AG08395 (cell line): ENCODE data around the gene SLC7A6.

Source experiments
- DNase-seq: peaks from one replicate; pipeline ENCODE4 v3.0.0; 2012; ENCODE audit warnings: mixed read lengths, low spot score

Gene SLC7A6

DNA sequence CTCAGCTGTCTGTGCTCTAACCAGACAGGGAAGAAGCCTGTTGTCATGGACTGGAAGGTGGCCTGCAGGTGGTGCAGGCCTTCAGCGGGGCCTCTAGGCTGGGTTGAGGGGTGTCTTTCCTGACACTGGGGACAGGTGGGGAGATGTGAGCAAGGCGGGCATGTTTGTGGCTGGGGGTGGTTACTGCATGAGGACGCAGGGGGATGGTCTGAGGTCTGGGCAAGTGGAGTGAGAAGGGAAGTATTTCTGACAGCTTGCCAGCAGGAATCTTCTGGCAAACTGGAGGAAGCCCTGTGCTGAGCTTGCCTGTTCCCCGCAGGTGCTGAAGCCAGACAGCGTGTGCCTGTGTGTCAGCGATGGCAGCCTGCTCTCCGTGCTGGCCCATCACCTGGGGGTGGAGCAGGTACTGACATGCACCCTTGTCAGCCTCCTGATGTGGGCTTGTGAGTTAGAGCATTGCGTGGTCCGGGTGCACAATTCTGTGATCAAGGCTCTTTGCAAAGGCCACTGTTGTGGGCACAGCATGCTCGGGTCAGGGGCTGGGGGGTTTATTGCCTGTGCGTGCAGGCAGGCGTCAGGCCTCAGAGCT, 82.7 kb downstream of the SLC7A6 start:
- no peak for DNase-seq

DNA sequence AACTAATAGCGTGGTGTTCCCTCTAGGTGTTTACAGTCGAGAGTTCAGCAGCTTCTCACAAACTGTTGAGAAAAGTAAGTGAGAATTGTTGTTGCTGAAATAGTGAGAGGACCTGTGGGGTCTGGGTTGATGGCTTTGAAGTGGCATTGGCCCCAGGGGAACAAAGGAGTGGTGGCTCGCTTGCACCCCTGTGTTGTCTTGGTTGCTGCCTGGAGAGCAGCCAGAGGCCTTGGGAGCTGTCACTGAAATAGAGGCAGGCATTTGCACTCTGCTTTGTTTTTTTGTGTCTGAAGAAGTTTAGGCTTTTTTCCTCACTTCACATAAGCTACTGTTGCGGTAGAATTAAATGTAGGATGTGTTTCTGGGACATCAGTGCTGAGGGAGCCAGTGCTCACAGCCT, 83.3 kb downstream of the SLC7A6 start:
- DNase-seq, result no peak

DNA sequence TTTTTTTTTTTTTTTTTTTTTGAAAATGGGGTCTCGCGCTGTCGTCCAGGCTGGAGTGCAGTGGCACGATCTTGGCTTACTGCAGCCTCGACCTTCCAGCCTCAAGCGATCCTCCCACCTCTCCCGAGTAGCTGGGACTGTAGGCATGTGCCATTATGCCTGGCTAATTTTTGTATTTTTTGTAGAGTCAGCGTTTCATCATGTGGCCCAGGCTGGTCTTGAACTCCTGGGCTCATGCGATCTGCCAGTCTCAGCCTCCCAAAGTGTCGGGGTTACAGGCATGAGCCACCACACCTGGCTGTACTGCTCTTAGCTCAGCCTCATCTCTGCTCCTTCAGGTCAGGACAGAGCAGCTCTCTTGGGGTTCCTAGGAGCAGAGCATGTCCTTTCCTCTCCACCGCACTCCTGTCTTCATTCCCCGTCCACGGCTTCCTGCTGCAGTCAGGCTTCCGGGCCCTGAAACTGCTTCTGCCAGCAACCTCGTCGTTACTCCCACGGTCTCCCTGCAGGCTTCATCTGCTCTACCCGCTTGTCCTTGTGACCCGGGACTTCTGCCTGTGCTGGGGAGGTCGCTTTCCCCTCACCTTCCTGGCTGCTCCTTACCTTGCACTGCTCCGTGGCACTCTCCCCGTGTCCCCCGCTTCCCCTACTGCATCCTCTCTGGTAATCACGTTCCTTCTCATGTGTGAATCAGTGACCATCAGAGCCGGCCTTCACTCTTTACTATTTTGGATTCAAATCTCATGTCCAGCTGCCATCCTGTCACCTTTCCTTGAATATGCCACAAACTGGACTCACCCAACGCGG, 84.5 kb downstream of the SLC7A6 start:
- DNase-seq, result no peak

DNA sequence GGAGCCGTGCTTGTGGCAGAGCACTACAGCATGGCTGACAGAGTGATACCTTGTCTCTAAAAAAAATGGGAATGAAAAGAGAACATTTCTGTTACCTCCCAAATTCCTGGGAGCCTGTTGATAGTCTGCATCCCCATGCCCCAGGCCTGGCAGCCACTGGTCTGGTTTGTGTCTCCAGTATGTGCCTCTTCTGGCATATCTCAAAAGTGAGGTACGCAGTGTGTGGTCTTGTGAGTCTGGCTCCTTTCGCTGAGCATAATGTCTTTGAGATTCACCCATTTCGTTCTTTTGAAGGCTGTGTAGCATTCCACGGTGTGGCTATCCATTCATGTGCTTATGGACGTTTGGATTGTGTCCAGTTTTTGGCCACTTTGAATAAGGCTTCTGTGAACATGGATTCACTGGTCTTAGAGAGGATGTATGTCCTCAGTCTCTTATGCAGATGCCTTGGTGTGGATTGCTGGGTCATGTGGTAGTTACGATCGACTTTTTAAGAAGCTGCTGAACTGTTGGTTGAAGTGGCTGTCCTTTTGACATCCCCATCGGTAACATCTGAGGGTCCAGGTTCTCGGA, 85.6 kb downstream of the SLC7A6 start:
- no peak for DNase-seq

DNA sequence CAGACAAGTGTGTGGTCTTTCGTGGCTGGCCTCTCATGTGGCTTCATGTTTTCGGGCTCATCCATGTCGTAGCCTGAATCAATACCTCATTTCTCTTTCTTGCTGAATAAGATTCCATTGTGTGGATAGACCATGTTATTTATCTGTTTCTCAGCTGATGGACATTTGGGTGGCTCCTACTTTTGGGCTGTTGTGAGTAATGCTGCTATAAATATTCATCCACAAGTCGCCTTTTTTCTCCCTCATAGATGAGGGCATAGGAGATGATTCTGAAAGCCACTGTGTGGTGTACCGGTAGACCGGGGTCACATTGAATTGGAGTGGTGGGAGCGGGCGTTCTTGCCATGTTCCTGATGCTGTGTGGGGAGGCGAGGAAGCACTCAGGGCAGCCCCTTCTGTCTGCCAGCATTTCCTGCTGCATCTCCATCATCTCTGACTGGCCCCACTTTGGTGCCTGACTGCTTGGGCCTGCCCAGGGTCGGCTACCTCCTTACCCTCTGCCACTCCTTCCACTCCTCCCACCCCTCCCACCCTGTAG, 86.6 kb downstream of the SLC7A6 start:
- no peak for DNase-seq
